ENCODE data around the gene PPP6R2. TPM values are rescaled to one million over a fixed set of nuclear protein-coding genes. Genes with fewer than 3 reads are reported as not detected.
A peak's percentile ranks its signal among the peaks of the same experiment; 100 is the strongest.

Gene PPP6R2
- total and polyA plus RNA-seq, 8 donors = 24.4 to 243 (median 62.3) TPM

DNA sequence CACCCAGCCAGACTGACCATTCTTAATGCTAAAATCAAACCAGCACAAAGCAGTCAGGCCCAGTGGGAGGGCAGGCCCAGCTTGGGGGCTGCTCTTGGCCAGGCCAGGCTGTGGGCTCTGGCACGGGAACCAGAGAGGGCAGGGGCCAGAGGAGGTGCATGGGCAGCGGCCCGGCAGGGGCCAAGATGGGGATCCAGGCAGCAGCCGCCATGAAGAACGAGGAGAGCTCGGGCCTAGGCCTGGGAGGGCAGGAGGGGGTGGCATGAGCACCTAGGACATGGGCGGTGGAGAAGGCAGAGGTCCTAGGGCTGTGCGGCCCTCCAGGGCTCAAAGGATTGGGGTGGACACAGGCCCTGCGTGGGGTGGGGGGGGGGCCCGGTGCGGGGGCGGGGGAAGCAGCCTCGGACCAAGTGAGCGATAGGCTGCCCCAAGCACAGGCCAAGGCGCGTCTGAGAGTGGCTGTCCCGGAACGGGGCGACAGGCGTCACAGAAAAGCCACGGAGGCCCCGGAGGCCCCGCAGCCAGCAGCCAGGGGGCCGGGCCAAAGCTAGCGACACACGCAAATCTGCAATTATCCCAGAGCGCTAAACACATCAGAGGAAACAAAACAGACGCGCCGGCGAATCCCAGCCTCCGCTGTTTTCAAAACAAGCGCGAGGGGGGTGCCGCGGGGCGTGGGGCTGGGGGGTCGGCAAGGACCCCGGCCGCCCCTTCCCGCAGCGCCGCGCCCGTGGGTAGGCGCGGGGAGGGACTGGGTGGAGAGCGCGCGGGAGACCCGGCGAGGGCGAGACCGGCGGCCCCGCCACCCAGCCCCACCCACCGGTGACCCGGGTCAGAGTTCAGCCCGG, 44.0 kb upstream of the PPP6R2 start:
- 6 to 25% (median 12%) methylated on average over 43 to 59 of the region's 59 CpGs for WGBS, 5 donors
- Histone ChIP-seq H3K9me3 (no peaks in the 10 kb centered on the region), H3K27me3 (peaks cover 0 to 11% (median 0%) of the 10 kb centered on the region in 3 donors), H3K4me3 (peak overlapping the region; percentile 49 to 56 (median 50)), H3K36me3 (peaks cover 0 to 6% (median 0%) of the 10 kb centered on the region in 4 donors), H3K4me1 (peaks cover 94 to 100% (median 99%) of the 10 kb centered on the region in 4 donors), H3K27ac (peak overlapping the region; percentile 94 to 96 (median 95))
- intact Hi-C loops (cut with DNase I; ENCODE audit: low total_unique reads) = no loop called here
- peak; percentile 58 to 80 for DNase-seq
- TF ChIP-seq EP300 (IDR thresholded peaks at IDR 0.05) (no peak), POLR2A (IDR thresholded peaks at IDR 0.05) (no peak), POLR2AphosphoS5 (IDR thresholded peaks at IDR 0.05) (no peak), CTCF (IDR thresholded peaks at IDR 0.05) (no peak)

DNA sequence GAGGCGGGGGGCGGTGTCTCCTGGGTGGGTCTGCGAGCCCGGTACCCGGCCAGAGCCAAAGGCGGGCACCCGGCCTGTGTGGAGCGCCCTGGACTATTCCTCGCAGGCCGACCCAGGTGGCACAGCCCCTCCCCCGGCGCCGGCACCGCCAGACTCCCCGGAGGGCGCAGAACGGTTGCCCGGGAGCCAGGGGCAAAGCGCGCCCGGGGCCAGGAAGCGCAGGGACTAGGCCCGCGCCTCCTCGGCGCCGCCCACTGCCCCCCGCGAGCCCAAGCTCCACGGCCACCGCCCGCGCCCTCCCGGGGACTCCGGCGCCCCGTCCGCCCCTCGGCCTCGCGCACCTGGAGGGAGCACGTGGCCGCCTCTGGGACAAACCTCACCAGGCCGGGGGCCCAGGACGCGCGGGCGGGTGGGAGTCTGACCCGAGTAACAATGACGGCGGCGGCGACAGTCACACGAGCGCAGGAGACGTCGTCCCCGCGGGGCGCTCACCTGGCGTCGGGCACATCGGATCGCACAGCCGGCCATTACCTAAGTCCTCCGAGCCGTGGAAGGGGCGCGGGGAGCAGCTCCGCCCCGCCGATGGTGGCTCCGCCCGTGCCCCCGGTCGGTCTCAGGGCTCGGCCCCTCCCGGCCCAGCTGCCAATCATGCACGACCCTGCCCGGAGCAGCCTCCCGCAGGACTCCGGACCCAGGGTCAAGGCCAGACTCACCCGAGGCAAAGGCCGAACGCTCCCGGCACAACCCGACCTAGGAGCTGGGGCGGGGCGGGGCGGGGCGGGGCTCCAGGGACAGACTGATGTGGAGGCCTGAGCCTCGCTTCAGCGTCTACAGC, 43.1 kb upstream of the PPP6R2 start:
- peak; percentile 70 to 72 for DNase-seq
- TF ChIP-seq EP300 (IDR thresholded peaks at IDR 0.05) = no peak
- TF ChIP-seq POLR2AphosphoS5 (IDR thresholded peaks at IDR 0.05) = peak in 1 of 3 donors; percentile 14
- Histone ChIP-seq H3K27ac (peak overlapping the region; percentile 94 to 96 (median 95)), H3K4me1 (peaks cover 94 to 100% (median 99%) of the 10 kb centered on the region in 4 donors), H3K4me3 (peak overlapping the region; percentile 49 to 56 (median 50)), H3K36me3 (peaks cover 0 to 6% (median 0%) of the 10 kb centered on the region in 4 donors), H3K9me3 (no peaks in the 10 kb centered on the region), H3K27me3 (peaks cover 0 to 11% (median 0%) of the 10 kb centered on the region in 3 donors)
- intact Hi-C loops (cut with DNase I; ENCODE audit: low total_unique reads) = no loop called here
- 7 to 26% (median 12%) methylated on average over 17 to 93 of the region's 93 CpGs for WGBS, 5 donors

DNA sequence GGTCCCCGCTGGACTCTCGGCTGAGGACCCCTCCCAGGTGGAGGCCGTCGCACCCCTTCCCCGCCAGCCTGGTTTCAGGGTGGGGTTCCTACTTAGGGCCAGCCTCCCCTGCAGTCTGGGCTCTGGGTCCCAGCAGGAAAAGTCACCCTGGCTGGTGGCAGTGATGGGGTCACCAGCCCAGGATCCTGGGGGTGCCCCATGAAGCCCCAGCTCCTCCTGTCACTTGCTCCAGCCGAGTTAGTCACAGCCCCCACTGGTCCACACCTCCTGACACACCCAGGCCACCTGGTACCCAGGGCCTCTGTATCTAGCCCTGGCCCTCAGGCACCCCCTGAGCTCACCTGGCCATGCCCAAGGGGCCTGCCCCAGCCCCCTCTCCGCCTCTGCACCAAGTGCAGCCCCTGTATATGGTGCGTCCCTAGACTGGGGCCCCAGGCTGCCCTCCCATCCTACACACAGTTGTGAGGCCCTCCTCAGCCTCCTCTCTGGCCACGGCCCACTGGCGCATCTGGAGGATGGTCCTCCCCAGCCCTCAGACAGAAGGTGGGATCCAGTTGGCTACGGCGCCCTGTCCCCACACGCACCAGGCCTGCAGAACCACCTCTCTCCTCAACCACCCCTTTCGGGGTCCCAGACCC, 42.4 kb upstream of the PPP6R2 start:
- Histone ChIP-seq H3K4me3 (peak overlapping the region; percentile 49 to 56 (median 50)), H3K4me1 (peaks cover 98 to 100% (median 100%) of the 10 kb centered on the region in 4 donors), H3K27me3 (peaks cover 0 to 11% (median 0%) of the 10 kb centered on the region in 3 donors), H3K9me3 (no peaks in the 10 kb centered on the region), H3K27ac (peak overlapping the region; percentile 94 to 96 (median 95)), H3K36me3 (peaks cover 0 to 6% (median 0%) of the 10 kb centered on the region in 4 donors)
- peak in 1 of 2 donors; percentile 25 for DNase-seq
- intact Hi-C loops (cut with DNase I; ENCODE audit: low total_unique reads) = no loop called here
- TF ChIP-seq POLR2A (IDR thresholded peaks at IDR 0.05) = no peak
- no peak for TF ChIP-seq EP300 (IDR thresholded peaks at IDR 0.05)
- TF ChIP-seq POLR2AphosphoS5 (IDR thresholded peaks at IDR 0.05) = no peak
- TF ChIP-seq CTCF (IDR thresholded peaks at IDR 0.05) = no peak
- WGBS, 5 donors = 59 to 75% (median 61%) methylated on average over 14 of the region's 14 CpGs

DNA sequence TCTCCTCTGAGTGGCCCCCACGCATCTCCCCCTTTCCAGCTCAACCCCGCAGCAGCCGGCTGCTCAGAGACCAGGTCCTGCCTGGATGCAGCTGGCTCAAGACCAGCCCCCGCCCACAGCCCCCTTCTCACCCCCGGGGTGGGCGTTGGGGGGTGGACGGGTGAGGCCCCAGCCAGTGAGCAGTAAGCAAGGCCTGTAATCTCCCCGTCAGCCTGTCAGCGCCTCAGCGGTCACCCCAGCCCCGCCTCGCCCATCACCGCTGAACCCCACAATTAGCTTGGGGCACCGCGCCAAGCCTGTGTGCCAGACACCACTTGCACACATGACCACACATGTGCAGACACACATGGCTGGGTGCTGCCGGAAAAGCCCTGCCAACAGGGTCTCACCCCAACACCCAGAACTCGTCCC, 41.5 kb upstream of the PPP6R2 start:
- Histone ChIP-seq H3K36me3 (peaks cover 0 to 6% (median 0%) of the 10 kb centered on the region in 4 donors), H3K27ac (peak overlapping the region; percentile 94 to 96 (median 95)), H3K9me3 (no peaks in the 10 kb centered on the region), H3K4me3 (peak overlapping the region; percentile 3 to 49 (median 26)), H3K4me1 (peaks cover 97 to 99% (median 98%) of the 10 kb centered on the region in 4 donors), H3K27me3 (peaks cover 0 to 18% (median 0%) of the 10 kb centered on the region in 3 donors)
- 24 to 43% (median 37%) methylated on average over 14 to 17 of the region's 17 CpGs for WGBS, 5 donors
- intact Hi-C loops (cut with DNase I; ENCODE audit: low total_unique reads) = no loop called here
- DNase-seq = peak; percentile 35 to 80
- TF ChIP-seq EP300 (IDR thresholded peaks at IDR 0.05) (no peak), CTCF (IDR thresholded peaks at IDR 0.05) (no peak), POLR2A (IDR thresholded peaks at IDR 0.05) (no peak), POLR2AphosphoS5 (IDR thresholded peaks at IDR 0.05) (no peak)
